AG09319 (cell line): ENCODE results near the gene RASA1.

Source experiments
- DNase-seq: peaks from one replicate; pipeline ENCODE4 v3.0.0-alpha.2; 2010; ENCODE audit warnings: low read depth; ENCODE audit errors: extremely low read depth
- TF ChIP-seq, protein P1 (sequence below): IDR thresholded peaks from 2 replicates; pipeline ENCODE4 v1.5.1; 2011; ENCODE audit warnings: low read depth, mild to moderate bottlenecking, inconsistent platforms, low read length, moderate library complexity

The RASA1 gene

DNA sequence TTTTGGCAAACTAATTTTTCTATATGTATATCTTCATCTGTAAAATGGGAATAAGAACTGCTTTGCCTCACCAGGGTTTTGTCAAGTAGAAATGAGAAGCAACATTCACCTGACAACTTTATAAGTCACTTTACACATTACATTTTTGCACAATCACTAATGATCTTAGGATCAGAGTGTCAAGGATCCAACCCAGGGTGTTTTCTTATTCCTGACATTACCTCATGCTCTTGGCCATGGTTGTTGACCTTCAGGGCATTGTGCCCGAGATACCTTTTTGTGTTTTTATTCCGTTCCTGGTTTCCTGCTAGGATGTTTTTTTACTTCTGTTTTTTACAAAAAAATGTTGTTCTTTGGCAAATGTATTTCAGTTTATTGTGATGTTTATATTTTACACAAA lies 22.2 kb upstream of the RASA1 start:
- no peak for DNase-seq
- TF ChIP-seq, protein P1, sequence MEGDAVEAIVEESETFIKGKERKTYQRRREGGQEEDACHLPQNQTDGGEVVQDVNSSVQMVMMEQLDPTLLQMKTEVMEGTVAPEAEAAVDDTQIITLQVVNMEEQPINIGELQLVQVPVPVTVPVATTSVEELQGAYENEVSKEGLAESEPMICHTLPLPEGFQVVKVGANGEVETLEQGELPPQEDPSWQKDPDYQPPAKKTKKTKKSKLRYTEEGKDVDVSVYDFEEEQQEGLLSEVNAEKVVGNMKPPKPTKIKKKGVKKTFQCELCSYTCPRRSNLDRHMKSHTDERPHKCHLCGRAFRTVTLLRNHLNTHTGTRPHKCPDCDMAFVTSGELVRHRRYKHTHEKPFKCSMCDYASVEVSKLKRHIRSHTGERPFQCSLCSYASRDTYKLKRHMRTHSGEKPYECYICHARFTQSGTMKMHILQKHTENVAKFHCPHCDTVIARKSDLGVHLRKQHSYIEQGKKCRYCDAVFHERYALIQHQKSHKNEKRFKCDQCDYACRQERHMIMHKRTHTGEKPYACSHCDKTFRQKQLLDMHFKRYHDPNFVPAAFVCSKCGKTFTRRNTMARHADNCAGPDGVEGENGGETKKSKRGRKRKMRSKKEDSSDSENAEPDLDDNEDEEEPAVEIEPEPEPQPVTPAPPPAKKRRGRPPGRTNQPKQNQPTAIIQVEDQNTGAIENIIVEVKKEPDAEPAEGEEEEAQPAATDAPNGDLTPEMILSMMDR: no peak

GRCh38 chr5:87246061-87246460 lies 21.6 kb upstream of the RASA1 start:
- DNase-seq: no peak
- TF ChIP-seq, protein P1: no peak

GRCh38 chr5:87252283-87252605 lies 15.4 kb upstream of the RASA1 start:
- TF ChIP-seq, protein P1: no peak
- no peak for DNase-seq

DNA sequence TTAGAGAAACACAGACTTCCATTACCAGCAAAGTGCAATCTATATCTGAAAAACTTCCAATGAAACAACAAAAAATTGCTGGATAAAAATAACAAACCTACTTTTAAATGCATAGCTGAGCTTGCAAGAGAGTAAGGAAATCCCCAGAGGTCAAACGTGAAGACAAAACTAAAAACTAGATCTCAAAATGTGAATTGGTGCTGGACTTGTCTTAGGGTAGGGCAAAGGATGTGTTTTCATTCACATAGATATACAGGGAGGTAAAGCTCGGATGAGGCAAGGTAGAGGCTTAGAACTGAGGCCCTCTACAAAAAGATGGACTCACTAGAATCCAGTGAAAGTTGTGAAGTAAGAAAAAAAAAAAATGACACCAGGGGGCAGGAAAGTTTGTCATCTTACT lies 13.6 kb upstream of the RASA1 start:
- TF ChIP-seq, protein P1: no peak

GRCh38 chr5:87258507-87258906 lies 9.2 kb upstream of the RASA1 start:
- TF ChIP-seq, protein P1: no peak
- no peak for DNase-seq

More for the DNA sequence above, 13.6 kb upstream of the RASA1 start:
- no peak for DNase-seq

DNA sequence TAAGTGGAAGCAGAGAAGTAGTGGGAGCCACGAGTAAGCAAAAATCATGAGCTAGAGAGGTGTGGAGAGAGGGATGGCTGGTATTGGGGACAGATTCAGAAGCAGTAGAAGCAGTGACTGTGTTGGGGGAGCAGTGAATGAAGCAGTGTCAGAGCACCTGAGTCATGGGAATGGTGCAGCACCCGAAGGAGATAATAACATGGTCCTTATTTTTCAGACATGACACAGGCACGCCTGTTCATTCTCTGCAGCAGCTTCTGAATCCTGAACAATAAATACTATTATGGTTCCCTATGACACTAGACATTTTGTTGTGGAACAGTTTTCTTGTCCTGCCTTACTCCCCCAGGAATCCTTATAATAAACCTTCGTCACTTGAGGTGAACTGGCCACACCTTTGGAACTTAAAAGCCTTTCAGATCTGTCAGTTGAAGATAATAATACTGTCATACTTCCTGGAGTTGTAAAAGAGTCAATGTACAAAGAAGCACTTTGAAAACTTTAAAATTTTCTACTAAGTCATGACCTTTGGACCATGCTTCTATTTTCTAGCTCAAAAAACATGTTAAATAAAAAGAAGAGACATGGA lies 7.0 kb upstream of the RASA1 start:
- TF ChIP-seq, protein P1: no peak

GRCh38 chr5:87263498-87263897 lies 4.2 kb upstream of the RASA1 start:
- DNase-seq: no peak
- TF ChIP-seq, protein P1: no peak

More for the DNA sequence above, 7.0 kb upstream of the RASA1 start:
- DNase-seq: no peak
